Transverse colon (tissue), 4 donors: ENCODE measurements around the gene N4BP2L1.

Experiments
- POLR2A ChIP-seq: fragments of 450-650 bp; IDR thresholded peaks from one replicate; pipeline ENCODE4 v1.6.1; 2016; ENCODE audit warnings: antibody characterized with exemption, mild to moderate bottlenecking, moderate library complexity
- POLR2AphosphoS5 ChIP-seq, 3 donors: sonication (generic); formaldehyde crosslinking; IDR thresholded peaks; one replicate each; pipeline ENCODE4 v1.6.1; 2016; ENCODE audit warnings: antibody characterized with exemption in 3 of 3
- TF ChIP-seq, protein P1 (sequence below), 5 experiments: fragments of 200-600 bp in 3 of 5; fragments of 450-650 bp in 2 of 5; sonication (generic) in 3 of 5; IDR thresholded peaks; 1 replicate in 2 of 5; 2 replicates in 3 of 5; pipeline ENCODE4 v1.5.1; 2016 to 2017; ENCODE audit warnings: antibody characterized with exemption in 5 of 5, inconsistent platforms in 3 of 5, mild to moderate bottlenecking in 2 of 5, moderate library complexity in 1 of 5

DNA sequence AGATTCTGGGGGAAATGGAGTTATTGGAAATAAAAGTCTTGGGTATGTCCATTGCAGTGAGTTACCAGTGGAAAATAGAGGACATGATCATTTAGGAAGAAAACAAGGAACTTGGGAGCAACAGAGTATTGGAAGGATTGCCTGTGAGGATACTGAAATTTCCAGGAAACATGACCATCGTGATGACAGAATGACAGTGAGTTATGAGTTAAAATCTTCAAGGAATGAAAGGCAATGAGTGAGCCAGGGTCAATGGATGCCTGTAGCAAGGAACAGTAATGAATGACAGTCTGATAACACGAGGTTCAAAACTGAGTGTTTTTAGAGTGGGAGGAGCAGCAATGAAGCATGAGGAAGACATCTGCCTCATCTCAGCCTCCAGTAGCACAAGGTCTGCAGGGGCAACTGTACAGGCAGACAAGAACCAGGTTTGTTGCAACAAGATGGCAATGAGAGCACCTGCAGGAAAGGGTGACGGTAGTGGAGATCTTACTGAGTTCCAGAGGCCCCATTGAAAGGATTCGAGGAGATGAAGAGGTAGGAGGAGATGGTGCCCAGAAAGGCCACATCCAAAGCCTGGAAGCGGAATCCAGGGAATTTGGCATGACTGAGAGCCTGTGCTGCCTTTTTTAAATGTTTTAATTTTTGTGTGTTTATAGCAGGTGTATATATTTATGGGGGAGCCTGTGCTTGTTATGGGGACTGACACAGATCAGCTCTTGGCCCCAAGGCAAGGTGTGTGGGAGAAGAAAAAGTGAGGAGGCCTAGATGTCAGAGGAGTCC lies 43.9 kb downstream of the N4BP2L1 start:
- TF ChIP-seq, protein P1, sequence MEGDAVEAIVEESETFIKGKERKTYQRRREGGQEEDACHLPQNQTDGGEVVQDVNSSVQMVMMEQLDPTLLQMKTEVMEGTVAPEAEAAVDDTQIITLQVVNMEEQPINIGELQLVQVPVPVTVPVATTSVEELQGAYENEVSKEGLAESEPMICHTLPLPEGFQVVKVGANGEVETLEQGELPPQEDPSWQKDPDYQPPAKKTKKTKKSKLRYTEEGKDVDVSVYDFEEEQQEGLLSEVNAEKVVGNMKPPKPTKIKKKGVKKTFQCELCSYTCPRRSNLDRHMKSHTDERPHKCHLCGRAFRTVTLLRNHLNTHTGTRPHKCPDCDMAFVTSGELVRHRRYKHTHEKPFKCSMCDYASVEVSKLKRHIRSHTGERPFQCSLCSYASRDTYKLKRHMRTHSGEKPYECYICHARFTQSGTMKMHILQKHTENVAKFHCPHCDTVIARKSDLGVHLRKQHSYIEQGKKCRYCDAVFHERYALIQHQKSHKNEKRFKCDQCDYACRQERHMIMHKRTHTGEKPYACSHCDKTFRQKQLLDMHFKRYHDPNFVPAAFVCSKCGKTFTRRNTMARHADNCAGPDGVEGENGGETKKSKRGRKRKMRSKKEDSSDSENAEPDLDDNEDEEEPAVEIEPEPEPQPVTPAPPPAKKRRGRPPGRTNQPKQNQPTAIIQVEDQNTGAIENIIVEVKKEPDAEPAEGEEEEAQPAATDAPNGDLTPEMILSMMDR (IDR thresholded peaks at IDR 0.05): no peak
- TF ChIP-seq POLR2A (no peak), POLR2AphosphoS5 (IDR thresholded peaks at IDR 0.05) (no peak)
